Measurements from ENCODE around the gene C10orf53.
A peak's percentile ranks its signal among the peaks of the same experiment; 100 is the strongest.
"Not testable (repeated sequence)": the region's sequence is repeated elsewhere in the genome, so short reads cannot be mapped to it uniquely, and the experiment has no call there.

Gene C10orf53

GRCh38 chr10:49711481-49711880, 32.0 kb downstream of the C10orf53 start:
- in situ Hi-C loops (cut with MboI; ENCODE audit: low sequenced_read_pairs, unreplicated experiment) = no loop called here
- DNase-seq (ENCODE audit: low spot score) = no peak
- TF ChIP-seq, protein P1, sequence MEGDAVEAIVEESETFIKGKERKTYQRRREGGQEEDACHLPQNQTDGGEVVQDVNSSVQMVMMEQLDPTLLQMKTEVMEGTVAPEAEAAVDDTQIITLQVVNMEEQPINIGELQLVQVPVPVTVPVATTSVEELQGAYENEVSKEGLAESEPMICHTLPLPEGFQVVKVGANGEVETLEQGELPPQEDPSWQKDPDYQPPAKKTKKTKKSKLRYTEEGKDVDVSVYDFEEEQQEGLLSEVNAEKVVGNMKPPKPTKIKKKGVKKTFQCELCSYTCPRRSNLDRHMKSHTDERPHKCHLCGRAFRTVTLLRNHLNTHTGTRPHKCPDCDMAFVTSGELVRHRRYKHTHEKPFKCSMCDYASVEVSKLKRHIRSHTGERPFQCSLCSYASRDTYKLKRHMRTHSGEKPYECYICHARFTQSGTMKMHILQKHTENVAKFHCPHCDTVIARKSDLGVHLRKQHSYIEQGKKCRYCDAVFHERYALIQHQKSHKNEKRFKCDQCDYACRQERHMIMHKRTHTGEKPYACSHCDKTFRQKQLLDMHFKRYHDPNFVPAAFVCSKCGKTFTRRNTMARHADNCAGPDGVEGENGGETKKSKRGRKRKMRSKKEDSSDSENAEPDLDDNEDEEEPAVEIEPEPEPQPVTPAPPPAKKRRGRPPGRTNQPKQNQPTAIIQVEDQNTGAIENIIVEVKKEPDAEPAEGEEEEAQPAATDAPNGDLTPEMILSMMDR (IDR thresholded peaks at IDR 0.05; ENCODE audit: borderline replicate concordance, control extremely low read depth, extremely low read depth, insufficient read depth, missing control alignments) = no peak

DNA sequence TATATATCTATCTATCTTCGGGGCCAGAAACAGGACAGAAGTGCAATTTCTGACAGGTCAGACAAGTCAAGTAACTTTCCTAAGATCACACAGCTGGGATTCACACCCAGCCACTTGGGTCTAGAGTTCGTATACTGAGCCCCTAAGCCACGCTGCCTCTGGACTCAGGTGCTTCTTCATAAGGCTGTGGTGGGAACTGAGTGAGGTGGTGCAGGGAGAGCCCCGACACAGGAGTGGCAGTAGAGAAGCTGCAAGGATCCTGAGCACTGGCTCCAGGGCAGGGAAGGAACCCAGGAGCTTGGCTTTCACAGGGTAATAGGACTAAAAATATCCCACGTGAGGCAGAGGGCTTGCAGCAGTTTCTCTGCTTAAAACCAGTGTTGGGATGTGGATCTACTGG, 33.8 kb downstream of the C10orf53 start:
- in situ Hi-C loops (cut with MboI; ENCODE audit: low sequenced_read_pairs, unreplicated experiment) = no loop called here
- TF ChIP-seq, protein P1 (IDR thresholded peaks at IDR 0.05; ENCODE audit: borderline replicate concordance, control extremely low read depth, extremely low read depth, insufficient read depth, missing control alignments) = no peak
- DNase-seq (ENCODE audit: low spot score) = no peak

DNA sequence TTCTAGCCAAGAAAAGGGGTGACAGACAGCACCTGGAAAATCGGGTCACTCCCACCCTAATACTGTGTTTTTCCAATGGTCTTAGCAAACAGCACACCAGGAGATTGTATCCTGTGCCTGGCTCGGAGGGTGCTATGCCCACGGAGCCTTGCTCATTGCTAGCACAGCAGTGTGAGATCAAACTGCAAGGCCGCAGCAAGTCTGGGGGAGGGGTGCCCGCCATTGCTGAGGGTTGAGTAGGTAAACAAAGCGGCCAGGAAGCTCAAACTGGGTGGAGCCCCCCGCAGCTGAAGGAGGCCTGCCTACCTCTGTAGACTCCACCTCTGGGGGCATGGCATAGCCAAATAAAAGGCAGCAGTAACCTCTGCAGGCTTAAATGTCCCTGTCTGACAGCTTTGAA, 35.7 kb downstream of the C10orf53 start:
- in situ Hi-C loops (cut with MboI; ENCODE audit: low sequenced_read_pairs, unreplicated experiment); DNase-seq (ENCODE audit: low spot score): not testable (repeated sequence)

DNA sequence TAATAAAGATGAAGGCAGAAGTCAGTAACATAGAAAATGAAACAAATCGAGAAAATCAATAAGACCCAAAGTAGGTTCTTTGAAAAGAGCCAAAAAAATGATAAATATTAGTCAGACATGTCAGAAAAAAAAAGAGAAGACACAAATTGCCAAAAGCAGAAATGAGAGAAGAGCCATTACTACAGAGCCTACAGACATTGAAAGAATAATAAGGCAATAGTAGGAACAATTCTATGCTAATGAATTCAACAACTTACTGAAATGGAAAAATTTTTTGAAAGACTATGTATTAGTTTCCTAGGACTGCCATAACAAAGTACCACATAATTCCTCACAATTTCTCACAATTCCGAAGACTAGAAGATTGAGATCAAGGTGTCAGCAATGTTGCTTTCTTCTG, 47.1 kb downstream of the C10orf53 start:
- in situ Hi-C loops (cut with MboI; ENCODE audit: low sequenced_read_pairs, unreplicated experiment) = no loop called here

GRCh38 chr10:49733866-49734265, 54.4 kb downstream of the C10orf53 start:
- in situ Hi-C loops (cut with MboI; ENCODE audit: low sequenced_read_pairs, unreplicated experiment) = no loop called here
- peak; percentile 1 for DNase-seq (ENCODE audit: low spot score)
- TF ChIP-seq, protein P1 (IDR thresholded peaks at IDR 0.05; ENCODE audit: borderline replicate concordance, control extremely low read depth, extremely low read depth, insufficient read depth, missing control alignments) = no peak

More for the DNA sequence above, 47.1 kb downstream of the C10orf53 start:
- no peak for DNase-seq (ENCODE audit: low spot score)
- TF ChIP-seq, protein P1 (IDR thresholded peaks at IDR 0.05; ENCODE audit: borderline replicate concordance, control extremely low read depth, extremely low read depth, insufficient read depth, missing control alignments) = no peak

GRCh38 chr10:49734676-49735075, 55.2 kb downstream of the C10orf53 start:
- DNase-seq (ENCODE audit: low spot score) = peak; percentile 20
- TF ChIP-seq, protein P1 (IDR thresholded peaks at IDR 0.05; ENCODE audit: borderline replicate concordance, control extremely low read depth, extremely low read depth, insufficient read depth, missing control alignments) = no peak
- in situ Hi-C loops (cut with MboI; ENCODE audit: low sequenced_read_pairs, unreplicated experiment) = no loop called here

DNA sequence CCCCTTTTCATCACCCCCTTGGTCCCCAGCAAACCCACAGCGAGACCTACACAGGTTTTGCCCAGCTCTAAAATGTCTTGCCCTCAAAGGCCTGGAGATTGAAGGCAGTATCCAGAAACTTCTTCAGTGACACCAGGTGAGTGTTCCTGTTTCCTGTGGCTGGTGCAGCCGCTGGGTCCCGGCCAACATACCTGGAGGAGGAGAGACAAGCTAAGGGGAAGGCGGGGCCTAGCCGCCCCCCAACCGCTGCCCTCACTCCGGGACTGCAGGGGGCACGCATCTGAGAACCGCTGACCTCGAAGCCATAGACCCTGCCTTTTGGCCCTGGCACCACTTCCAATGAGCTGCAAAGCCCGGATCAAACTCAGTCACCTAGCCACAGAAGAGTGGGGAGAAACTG, 55.7 kb downstream of the C10orf53 start:
- TF ChIP-seq, protein P1 (IDR thresholded peaks at IDR 0.05; ENCODE audit: borderline replicate concordance, control extremely low read depth, extremely low read depth, insufficient read depth, missing control alignments) = no peak

More for the DNA sequence above, 55.7 kb downstream of the C10orf53 start:
- in situ Hi-C loops (cut with MboI; ENCODE audit: low sequenced_read_pairs, unreplicated experiment) = no loop called here
- no peak for DNase-seq (ENCODE audit: low spot score)

All from GM13976 (cell line).